Astrocyte (in vitro differentiated cells and primary cell): ENCODE results near the gene DNAJC5.

ENCODE experiments used
- EZH2 ChIP-seq: IDR thresholded peaks from 2 replicates; pipeline ENCODE4 v1.6.1; 2012; ENCODE audit warnings: mild to moderate bottlenecking, low read length, inconsistent platforms; ENCODE audit not compliant: insufficient read depth
- TF ChIP-seq, protein P1 (sequence below): IDR thresholded peaks from 2 replicates; pipeline ENCODE4 v1.5.1; 2011; ENCODE audit warnings: low read depth, mild to moderate bottlenecking, inconsistent platforms, low read length, moderate library complexity; ENCODE audit not compliant: insufficient read depth

DNA sequence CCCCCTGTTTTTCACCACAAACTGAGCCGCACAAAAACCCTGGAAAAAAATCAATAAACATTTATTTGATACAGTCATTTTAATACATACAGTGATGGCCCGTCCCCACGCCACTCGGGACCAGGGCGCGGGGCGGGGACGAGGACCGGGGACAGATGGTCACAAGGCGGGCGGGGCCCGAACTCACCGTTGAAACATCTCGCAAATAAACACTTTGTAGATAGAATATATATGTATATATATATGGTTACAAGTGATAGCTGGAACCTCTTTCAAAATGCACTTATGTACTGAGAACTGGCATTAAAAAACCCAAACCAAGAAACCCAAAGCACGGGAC, 61.7 kb downstream of the DNAJC5 start:
- TF ChIP-seq, protein P1, sequence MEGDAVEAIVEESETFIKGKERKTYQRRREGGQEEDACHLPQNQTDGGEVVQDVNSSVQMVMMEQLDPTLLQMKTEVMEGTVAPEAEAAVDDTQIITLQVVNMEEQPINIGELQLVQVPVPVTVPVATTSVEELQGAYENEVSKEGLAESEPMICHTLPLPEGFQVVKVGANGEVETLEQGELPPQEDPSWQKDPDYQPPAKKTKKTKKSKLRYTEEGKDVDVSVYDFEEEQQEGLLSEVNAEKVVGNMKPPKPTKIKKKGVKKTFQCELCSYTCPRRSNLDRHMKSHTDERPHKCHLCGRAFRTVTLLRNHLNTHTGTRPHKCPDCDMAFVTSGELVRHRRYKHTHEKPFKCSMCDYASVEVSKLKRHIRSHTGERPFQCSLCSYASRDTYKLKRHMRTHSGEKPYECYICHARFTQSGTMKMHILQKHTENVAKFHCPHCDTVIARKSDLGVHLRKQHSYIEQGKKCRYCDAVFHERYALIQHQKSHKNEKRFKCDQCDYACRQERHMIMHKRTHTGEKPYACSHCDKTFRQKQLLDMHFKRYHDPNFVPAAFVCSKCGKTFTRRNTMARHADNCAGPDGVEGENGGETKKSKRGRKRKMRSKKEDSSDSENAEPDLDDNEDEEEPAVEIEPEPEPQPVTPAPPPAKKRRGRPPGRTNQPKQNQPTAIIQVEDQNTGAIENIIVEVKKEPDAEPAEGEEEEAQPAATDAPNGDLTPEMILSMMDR = no peak
- TF ChIP-seq EZH2 = no peak
